CD4-positive, CD25-positive, alpha-beta regulatory T cell (primary cell): Measurements from ENCODE around the gene IQCH. TPM values are rescaled to one million over a fixed set of nuclear protein-coding genes. Genes with fewer than 3 reads are reported as not detected.

Experiments
- ATAC-seq, 2 donors: fragments of 150-1000 bp; cut with Tn5 transposase; one replicate each; pipeline ENCODE4 v1.10.0; 2021; ENCODE audit warnings: low read depth in 2 of 2, moderate number of reproducible peaks in 2 of 2, moderate library complexity in 1 of 2
- DNase-seq, 3 donors: peaks; one replicate each; pipeline versions ENCODE4 v3.0.0 to v3.0.0-alpha.2; 2012 to 2022; ENCODE audit warnings: mixed read lengths in 1 of 3
- H3K27ac ChIP-seq: one replicate; pipeline ENCODE4 v1.7.0; 2013; ENCODE audit warnings: mild to moderate bottlenecking, low read length; ENCODE audit not compliant: insufficient read depth, poor library complexity, severe bottlenecking
- H3K27me3 ChIP-seq: one replicate; pipeline ENCODE4 v1.7.0; 2013; ENCODE audit warnings: low read length; ENCODE audit not compliant: control insufficient read depth, insufficient read depth
- H3K36me3 ChIP-seq: one replicate; pipeline ENCODE4 v1.7.0; 2013; ENCODE audit warnings: mild to moderate bottlenecking, low read length, moderate library complexity; ENCODE audit not compliant: control insufficient read depth, insufficient read depth
- H3K4me1 ChIP-seq: 2 replicates; pipeline ENCODE4 v1.7.0; 2013; ENCODE audit warnings: mild to moderate bottlenecking, low read length; ENCODE audit not compliant: insufficient read depth, control insufficient read depth, poor library complexity, severe bottlenecking
- H3K4me3 ChIP-seq: one replicate; pipeline ENCODE4 v1.7.0; 2013; ENCODE audit warnings: low read depth, mild to moderate bottlenecking, low read length, moderate library complexity
- H3K9me3 ChIP-seq, 2 experiments: 1 replicate in 1 of 2; 2 replicates in 1 of 2; pipeline ENCODE4 v1.7.0; 2013; ENCODE audit warnings: low read length in 2 of 2, mild to moderate bottlenecking in 1 of 2, moderate library complexity in 1 of 2; ENCODE audit not compliant: control insufficient read depth in 2 of 2
- H3K27ac Mint-ChIP-seq, 3 donors: one replicate each; pipeline ENCODE4 v1.8.0; 2020 to 2022; ENCODE audit warnings: mild to moderate bottlenecking in 3 of 3, mixed read lengths in 3 of 3, moderate library complexity in 2 of 3
- H3K27me3 Mint-ChIP-seq: one replicate; pipeline ENCODE4 v1.8.0; 2022; ENCODE audit warnings: mild to moderate bottlenecking, mixed read lengths
- H3K36me3 Mint-ChIP-seq: one replicate; pipeline ENCODE4 v1.8.0; 2020; ENCODE audit warnings: mixed read lengths
- H3K4me1 Mint-ChIP-seq, 4 donors: one replicate each; pipeline ENCODE4 v1.8.0; 2020 to 2022; ENCODE audit warnings: mixed read lengths in 4 of 4, mild to moderate bottlenecking in 1 of 4
- H3K4me3 Mint-ChIP-seq, 4 donors: one replicate each; pipeline ENCODE4 v1.8.0; 2020 to 2022; ENCODE audit warnings: mild to moderate bottlenecking in 4 of 4, mixed read lengths in 4 of 4, moderate library complexity in 3 of 4
- H3K9me3 Mint-ChIP-seq, 7 donors: one replicate each; pipeline ENCODE4 v1.8.0; 2020 to 2022; ENCODE audit warnings: mixed read lengths in 7 of 7, mild to moderate bottlenecking in 3 of 7, moderate library complexity in 2 of 7
- polyA plus RNA-seq, 4 donors: library from polyadenylated mRNA; unstranded; fragments of 300-500 nt; fragmentation: Illumina TruSeq; gene quantifications; one replicate each; pipeline ENCODE4 v1.2.3, GENCODE V29; 2021
- total RNA-seq: library from RNA; stranded (reverse); gene quantifications from one replicate; pipeline ENCODE4 v1.2.3, GENCODE V29; 2022

Gene IQCH
- total and polyA plus RNA-seq, 5 donors from 2014 or later, result 0.32 to 0.54 (median 0.38) TPM; not detected in 2

- peaks cover 33% of the 10 kb centered on the region for H3K36me3 Mint-ChIP-seq
- H3K9me3 ChIP-seq, result no peaks in the 10 kb centered on the region
- H3K27me3 Mint-ChIP-seq, result no peaks in the 10 kb centered on the region
- H3K9me3 Mint-ChIP-seq, result no peaks in the 10 kb centered on the region
- H3K4me1 Mint-ChIP-seq, result peaks cover 0 to 5% (median 3%) of the 10 kb centered on the region in 4 donors
- H3K4me3 Mint-ChIP-seq, result no peak overlapping the region
- no peak overlapping the region for H3K27ac Mint-ChIP-seq
- no peak overlapping the region for H3K27ac ChIP-seq
- H3K36me3 ChIP-seq, result peaks cover 13% of the 10 kb centered on the region
- H3K4me3 ChIP-seq, result no peak overlapping the region
- no peaks in the 10 kb centered on the region for H3K27me3 ChIP-seq
- H3K4me1 ChIP-seq, result no peaks in the 10 kb centered on the region
- DNase-seq, result peak in 1 of 3 donors; percentile 33
- no peak for ATAC-seq
These were observed 257.0 kb downstream of the IQCH start for GRCh38 chr15:67511606-67512005.

GRCh38 chr15:67512140-67512539 is 257.6 kb downstream of the IQCH start:
- ATAC-seq (no peak), DNase-seq (no peak)
- Mint-ChIP-seq H3K9me3 (no peaks in the 10 kb centered on the region), H3K27me3 (no peaks in the 10 kb centered on the region), H3K4me1 (peaks cover 0 to 5% (median 3%) of the 10 kb centered on the region in 4 donors), H3K4me3 (no peak overlapping the region), H3K36me3 (peaks cover 33% of the 10 kb centered on the region), H3K27ac (no peak overlapping the region)
- Histone ChIP-seq H3K27me3 (no peaks in the 10 kb centered on the region), H3K9me3 (no peaks in the 10 kb centered on the region), H3K27ac (no peak overlapping the region), H3K36me3 (peaks cover 13% of the 10 kb centered on the region), H3K4me3 (no peak overlapping the region), H3K4me1 (no peaks in the 10 kb centered on the region)

- H3K4me3 Mint-ChIP-seq, result no peak overlapping the region
- H3K27ac Mint-ChIP-seq, result no peak overlapping the region
- H3K27ac ChIP-seq, result no peak overlapping the region
- H3K27me3 Mint-ChIP-seq, result no peaks in the 10 kb centered on the region
- H3K36me3 ChIP-seq, result peaks cover 13% of the 10 kb centered on the region
- no peaks in the 10 kb centered on the region for H3K9me3 ChIP-seq
- ATAC-seq (no peak), DNase-seq (no peak)
- no peaks in the 10 kb centered on the region for H3K9me3 Mint-ChIP-seq
- peaks cover 0 to 5% (median 3%) of the 10 kb centered on the region in 4 donors for H3K4me1 Mint-ChIP-seq
- peaks cover 32% of the 10 kb centered on the region for H3K36me3 Mint-ChIP-seq
- no peaks in the 10 kb centered on the region for H3K27me3 ChIP-seq
- no peaks in the 10 kb centered on the region for H3K4me1 ChIP-seq
- H3K4me3 ChIP-seq, result no peak overlapping the region
These were observed 258.5 kb downstream of the IQCH start for GRCh38 chr15:67512933-67513714.

GRCh38 chr15:67515090-67515489 is 260.5 kb downstream of the IQCH start:
- no peak for ATAC-seq
- Mint-ChIP-seq H3K9me3 (no peaks in the 10 kb centered on the region), H3K4me3 (no peak overlapping the region), H3K4me1 (peaks cover 0 to 4% (median 2%) of the 10 kb centered on the region in 4 donors), H3K36me3 (peaks cover 25% of the 10 kb centered on the region), H3K27ac (no peak overlapping the region), H3K27me3 (no peaks in the 10 kb centered on the region)
- no peaks in the 10 kb centered on the region for H3K4me1 ChIP-seq
- H3K36me3 ChIP-seq, result peaks cover 13% of the 10 kb centered on the region
- H3K4me3 ChIP-seq, result no peak overlapping the region
- DNase-seq, result no peak
- no peaks in the 10 kb centered on the region for H3K27me3 ChIP-seq
- no peak overlapping the region for H3K27ac ChIP-seq
- no peaks in the 10 kb centered on the region for H3K9me3 ChIP-seq

GRCh38 chr15:67515557-67515956 is 261.0 kb downstream of the IQCH start:
- peaks cover 4% of the 10 kb centered on the region for H3K4me1 ChIP-seq
- H3K4me3 ChIP-seq, result no peak overlapping the region
- no peaks in the 10 kb centered on the region for H3K27me3 Mint-ChIP-seq
- peaks cover 13% of the 10 kb centered on the region for H3K36me3 ChIP-seq
- peaks cover 25% of the 10 kb centered on the region for H3K36me3 Mint-ChIP-seq
- H3K27ac Mint-ChIP-seq, result no peak overlapping the region
- no peaks in the 10 kb centered on the region for H3K27me3 ChIP-seq
- H3K4me1 Mint-ChIP-seq, result peaks cover 0 to 7% (median 5%) of the 10 kb centered on the region in 4 donors
- no peaks in the 10 kb centered on the region for H3K9me3 Mint-ChIP-seq
- no peaks in the 10 kb centered on the region for H3K9me3 ChIP-seq
- H3K4me3 Mint-ChIP-seq, result no peak overlapping the region
- ATAC-seq (no peak), DNase-seq (no peak)
- no peak overlapping the region for H3K27ac ChIP-seq

- no peak for DNase-seq
- Mint-ChIP-seq H3K4me3 (peak overlapping the region; percentile 83 to 95 (median 92)), H3K36me3 (no peaks in the 10 kb centered on the region), H3K4me1 (peaks cover 20 to 35% (median 32%) of the 10 kb centered on the region in 4 donors), H3K27me3 (no peaks in the 10 kb centered on the region), H3K27ac (peak overlapping the region; percentile 93 to 96 (median 93)), H3K9me3 (no peaks in the 10 kb centered on the region)
- Histone ChIP-seq H3K27me3 (no peaks in the 10 kb centered on the region), H3K4me1 (peaks cover 32% of the 10 kb centered on the region), H3K9me3 (no peaks in the 10 kb centered on the region), H3K4me3 (peak overlapping the region; percentile 82), H3K27ac (peak overlapping the region; percentile 79), H3K36me3 (no peaks in the 10 kb centered on the region)
- no peak for ATAC-seq
These were observed 265.9 kb downstream of the IQCH start for GRCh38 chr15:67520321-67521028.

GRCh38 chr15:67521029-67521782 is 266.6 kb downstream of the IQCH start, which contains the start of gene C15orf61:
Gene C15orf61 (plus strand): TSS chr15:67521131. CDS start chr15:67521249, 118 bp downstream.
- H3K4me1 Mint-ChIP-seq, result peaks cover 20 to 35% (median 32%) of the 10 kb centered on the region in 4 donors
- Histone ChIP-seq H3K36me3 (peaks cover under 1% of the 10 kb centered on the region), H3K4me1 (peaks cover 32% of the 10 kb centered on the region), H3K9me3 (no peaks in the 10 kb centered on the region), H3K27me3 (no peaks in the 10 kb centered on the region), H3K27ac (peak within 1 kb of the TSS; percentile 79), H3K4me3 (peak within 1 kb of the TSS; percentile 93)
- no peaks in the 10 kb centered on the region for H3K27me3 Mint-ChIP-seq
- H3K4me3 Mint-ChIP-seq, result peak within 1 kb of the TSS; percentile 83 to 95 (median 94)
- DNase-seq (peak; percentile 76 to 89 (median 84)), ATAC-seq (peak; percentile 81 to 83)
- H3K27ac Mint-ChIP-seq, result peak within 1 kb of the TSS; percentile 93 to 98 (median 96)
- H3K9me3 Mint-ChIP-seq, result no peaks in the 10 kb centered on the region
- H3K36me3 Mint-ChIP-seq, result no peaks in the 10 kb centered on the region
